Pancreas (tissue), 10 donors: ENCODE data around the gene LRRC45. TPM values are rescaled to one million over a fixed set of nuclear protein-coding genes. Genes with fewer than 3 reads are reported as not detected.

Experiments
- ATAC-seq, 4 donors: fragments of 200-7000 bp; cut with Tn5 transposase; one replicate each; pipeline versions ENCODE4 v1.8.0 to v1.9.1; 2020; ENCODE audit warnings: mild to moderate bottlenecking in 4 of 4, moderate library complexity in 4 of 4
- DNase-seq, 6 donors: peaks; one replicate each; pipeline ENCODE4 v3.0.0-alpha.2; 2020
- FAIRE-seq: peaks from 2 replicates; lab custom pipeline; 2012; peaks lifted over from hg19 to GRCh38; lab: Jason Lieb, UNC
- H3K27ac ChIP-seq, 4 donors: fragments of 200-600 bp; sonication (generic); 1 replicate in 3 of 4; 2 replicates in 1 of 4; pipeline versions ENCODE4 v1.5.0 to v1.8.0; 2020
- H3K27me3 ChIP-seq, 4 donors: fragments of 200-600 bp; one replicate each; pipeline ENCODE4 v1.8.0; 2021
- H3K36me3 ChIP-seq, 3 donors: fragments of 200-600 bp; sonication (generic) in 1 of 3; one replicate each; pipeline versions ENCODE4 v1.5.0 to v1.8.0; 2020 to 2021
- H3K4me1 ChIP-seq, 3 donors: fragments of 200-600 bp; one replicate each; pipeline ENCODE4 v1.8.0; 2021
- H3K4me3 ChIP-seq, 4 donors: fragments of 200-600 bp; sonication (generic) in 2 of 4; one replicate each; pipeline versions ENCODE4 v1.5.0 to v1.8.0; 2020 to 2021
- H3K9me3 ChIP-seq, 4 donors: fragments of 200-600 bp; one replicate each; pipeline ENCODE4 v1.8.0; 2021
- CTCF ChIP-seq, 4 donors: fragments of 200-600 bp; sonication (generic) in 3 of 4; IDR thresholded peaks; one replicate each; pipeline versions ENCODE4 v1.5.0 to v1.8.0; 2021; ENCODE audit warnings: antibody characterized with exemption in 4 of 4
- WGBS, 2 donors: extraction: QIAGEN DNeasy Blood & Tissue Kit; methylation state at CpG; one replicate each; pipeline ENCODE4 v1.1.7; 2013; 5-methylcytosine and 5-hydroxymethylcytosine counted together
- intact Hi-C, 3 donors: fragments of 100-400 bp; cut with DNase I; formaldehyde crosslinking; loops; one replicate each; pipeline versions ENCODE4 v1.11.1 to v1.14.2; 2022
- polyA plus RNA-seq, 2 donors: library from polyadenylated mRNA; stranded (reverse); fragments of 200-250 nt; gene quantifications; one replicate each; pipeline ENCODE4 v1.2.3, GENCODE V29; 2013
- total RNA-seq, 6 donors: library from RNA; stranded (reverse); fragmentation: NEBNext Ultra II Directional in 4 of 6; extraction: Animal tissue kit (Norgen Biotek cat#: 25700) in 4 of 6; gene quantifications; one replicate each; pipeline versions ENCODE4 v1.2.1 to v1.2.4, GENCODE V29; 2021 to 2023
- donor health status: healthy with polysubstance abuse.
- donor health status: DM: no; HTN: no; CAD: no; lungs with moderate emphysema.
- donor health status: DM: no; HTN: no; CAD: no.
- donor health status: control.
- donor health status: control.
- donor health status: Bipolar disorder and iron deficiency.
- donor health status: DM: yes; HTN: yes; CAD: no.
- donor health status: DM: no; HTN: no; CAD: no.
- donor health status: DM: no; HTN: no; CAD: no.
- donor health status: DM: yes; HTN: yes; CAD: no.

Gene LRRC45
- total and polyA plus RNA-seq, 8 donors: 5.3 to 21.6 (median 7.0) TPM

GRCh38 chr17:82008258-82008940 lies 14.7 kb upstream of the LRRC45 start:
- FAIRE-seq (no peak), DNase-seq (no peak), ATAC-seq (no peak)
- H3K27me3 ChIP-seq: no peaks in the 10 kb centered on the region
- no peak for TF ChIP-seq CTCF (IDR thresholded peaks at IDR 0.05)
- 93% methylated on average over 24 to 26 of the region's 26 CpGs for WGBS, 2 donors
- H3K36me3 ChIP-seq: no peaks in the 10 kb centered on the region
- H3K9me3 ChIP-seq: no peaks in the 10 kb centered on the region
- no peak overlapping the region for H3K27ac ChIP-seq
- intact Hi-C loops: no loop called here
- no peak overlapping the region for H3K4me3 ChIP-seq
- no peaks in the 10 kb centered on the region for H3K4me1 ChIP-seq

- no peaks in the 10 kb centered on the region for H3K27me3 ChIP-seq
- DNase-seq (no peak), ATAC-seq (no peak), FAIRE-seq (no peak)
- no peak overlapping the region for H3K27ac ChIP-seq
- 93 to 96% methylated on average over 28 of the region's 28 CpGs for WGBS, 2 donors
- H3K4me3 ChIP-seq: no peak overlapping the region
- intact Hi-C loops: no loop called here
- H3K4me1 ChIP-seq: no peaks in the 10 kb centered on the region
- H3K9me3 ChIP-seq: no peaks in the 10 kb centered on the region
- no peak for TF ChIP-seq CTCF (IDR thresholded peaks at IDR 0.05)
- H3K36me3 ChIP-seq: no peaks in the 10 kb centered on the region
Measured at GRCh38 chr17:82008941-82009405, 14.1 kb upstream of the LRRC45 start.

GRCh38 chr17:82009413-82009812 lies 13.7 kb upstream of the LRRC45 start:
- no peak for DNase-seq
- no peak for FAIRE-seq
- intact Hi-C loops: no loop called here
- H3K27ac ChIP-seq: no peak overlapping the region
- no peak overlapping the region for H3K4me3 ChIP-seq
- no peaks in the 10 kb centered on the region for H3K4me1 ChIP-seq
- H3K9me3 ChIP-seq: no peaks in the 10 kb centered on the region
- no peaks in the 10 kb centered on the region for H3K36me3 ChIP-seq
- H3K27me3 ChIP-seq: no peaks in the 10 kb centered on the region
- 91 to 92% methylated on average over 14 to 15 of the region's 15 CpGs for WGBS, 2 donors
- no peak for ATAC-seq
- no peak for TF ChIP-seq CTCF (IDR thresholded peaks at IDR 0.05)

- Histone ChIP-seq H3K27me3 (no peaks in the 10 kb centered on the region), H3K4me1 (no peaks in the 10 kb centered on the region), H3K36me3 (no peaks in the 10 kb centered on the region), H3K27ac (no peak overlapping the region), H3K9me3 (no peaks in the 10 kb centered on the region), H3K4me3 (no peak overlapping the region)
- intact Hi-C loops: loop anchor here in 1 of 3 donors (10.0 kb wide), 1 partner anchor 56 kb away; no protein-coding TSS in a partner anchor
- no peak for DNase-seq
- ATAC-seq: no peak
- TF ChIP-seq CTCF (IDR thresholded peaks at IDR 0.05): no peak
- 93% methylated on average over 38 to 39 of the region's 39 CpGs for WGBS, 2 donors
- no peak for FAIRE-seq
Measured at GRCh38 chr17:82010575-82011525, 12.3 kb upstream of the LRRC45 start.
